HG02840 (cell line): ENCODE data around the gene SUFU.

ENCODE experiments used
- ATAC-seq: cut with Tn5 transposase; IDR thresholded peaks from one replicate; pipeline ENCODE4 v1.9.1; 2021; ENCODE audit warnings: mild to moderate bottlenecking, moderate library complexity, moderate number of reproducible peaks; ENCODE audit not compliant: unreplicated experiment, low FRiP score

SUFU gene

GRCh38 chr10:102614888-102615287 lies 111.1 kb downstream of the SUFU start:
- no peak for ATAC-seq

- no peak for ATAC-seq
These were observed 111.6 kb downstream of the SUFU start for GRCh38 chr10:102615361-102615760.

- no peak for ATAC-seq
These were observed 112.4 kb downstream of the SUFU start for GRCh38 chr10:102616066-102616770.

GRCh38 chr10:102617041-102617440 lies 113.3 kb downstream of the SUFU start:
- ATAC-seq: no peak

- no peak for ATAC-seq
These were observed 114.0 kb downstream of the SUFU start for GRCh38 chr10:102617816-102618215.

- ATAC-seq: no peak
These were observed 115.7 kb downstream of the SUFU start for GRCh38 chr10:102619281-102619981.

GRCh38 chr10:102620138-102620590 lies 116.4 kb downstream of the SUFU start:
- no peak for ATAC-seq

- no peak for ATAC-seq
These were observed 117.0 kb downstream of the SUFU start for GRCh38 chr10:102620591-102621442.

- no peak for ATAC-seq
These were observed 117.9 kb downstream of the SUFU start for GRCh38 chr10:102621443-102622325.

- ATAC-seq: no peak
These were observed 120.3 kb downstream of the SUFU start for GRCh38 chr10:102624094-102624493.

GRCh38 chr10:102624751-102625645 lies 121.2 kb downstream of the SUFU start:
- no peak for ATAC-seq

- no peak for ATAC-seq
These were observed 122.4 kb downstream of the SUFU start for GRCh38 chr10:102626026-102626685.

GRCh38 chr10:102627291-102627735 lies 123.5 kb downstream of the SUFU start:
- no peak for ATAC-seq

- no peak for ATAC-seq
These were observed 124.0 kb downstream of the SUFU start for GRCh38 chr10:102627736-102628293.

- no peak for ATAC-seq
These were observed 124.7 kb downstream of the SUFU start for GRCh38 chr10:102628451-102628911.

GRCh38 chr10:102629661-102630614 lies 126.2 kb downstream of the SUFU start:
- no peak for ATAC-seq

GRCh38 chr10:102630663-102631062 lies 126.9 kb downstream of the SUFU start:
- no peak for ATAC-seq
